Osteocyte (in vitro differentiated cells): Measurements from ENCODE around the gene PFDN1. TPM values are rescaled to one million over a fixed set of nuclear protein-coding genes. Genes with fewer than 3 reads are reported as not detected.

Experiments used
- DNase-seq: peaks from one replicate; pipeline ENCODE4 v3.0.0; 2021; ENCODE audit warnings: mixed read lengths; ENCODE audit not compliant: unreplicated experiment; ENCODE audit errors: extremely low spot score
- H3K27ac Mint-ChIP-seq: one replicate; pipeline ENCODE4 v1.8.0; 2021; ENCODE audit warnings: mild to moderate bottlenecking, mixed read lengths; ENCODE audit not compliant: unreplicated experiment
- H3K27me3 Mint-ChIP-seq: one replicate; pipeline ENCODE4 v1.8.0; 2021; ENCODE audit warnings: mixed read lengths; ENCODE audit not compliant: unreplicated experiment
- H3K36me3 Mint-ChIP-seq: one replicate; pipeline ENCODE4 v1.8.0; 2021; ENCODE audit warnings: mixed read lengths; ENCODE audit not compliant: unreplicated experiment
- H3K4me1 Mint-ChIP-seq: one replicate; pipeline ENCODE4 v1.8.0; 2021; ENCODE audit warnings: mixed read lengths; ENCODE audit not compliant: unreplicated experiment
- H3K4me3 Mint-ChIP-seq: one replicate; pipeline ENCODE4 v1.8.0; 2021; ENCODE audit warnings: mild to moderate bottlenecking, moderate library complexity, mixed read lengths; ENCODE audit not compliant: unreplicated experiment
- H3K9me3 Mint-ChIP-seq: one replicate; pipeline ENCODE4 v1.8.0; 2021; ENCODE audit warnings: mixed read lengths; ENCODE audit not compliant: unreplicated experiment
- CTCF ChIP-seq: fragments of 200-600 bp; sonication (generic); IDR thresholded peaks from 2 replicates; pipeline ENCODE4 v1.5.0; 2021; ENCODE audit warnings: antibody characterized with exemption, mild to moderate bottlenecking, moderate library complexity
- total RNA-seq: library from RNA; stranded (reverse); gene quantifications from 2 replicates; pipeline ENCODE4 v1.2.1, GENCODE V29; 2021

PFDN1 gene
- total RNA-seq, 1 donor from 2014 or later, result 49.6 TPM

DNA sequence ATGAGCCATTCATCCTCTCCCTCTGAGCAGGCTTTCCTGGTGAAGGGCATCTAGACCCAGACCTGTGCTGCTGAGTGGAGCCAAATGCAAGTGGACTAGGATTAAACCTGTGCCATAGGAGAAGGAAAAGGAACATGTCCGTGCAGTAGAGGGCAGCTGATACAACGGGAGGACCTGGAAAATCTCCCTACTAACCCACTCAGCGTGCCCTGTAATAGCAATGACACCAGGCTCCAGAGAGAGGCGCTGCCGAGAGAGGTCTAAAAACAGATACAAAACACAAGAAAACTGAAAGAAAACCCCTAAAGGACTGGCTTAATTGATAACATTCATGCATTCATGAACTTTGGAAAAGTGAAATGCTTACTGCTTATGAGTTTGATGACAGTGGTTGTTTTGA, 60.8 kb downstream of the PFDN1 start:
- H3K27ac Mint-ChIP-seq, result peak overlapping the region; percentile 63
- H3K4me1 Mint-ChIP-seq, result peaks cover 45% of the 10 kb centered on the region
- H3K36me3 Mint-ChIP-seq, result peaks cover 9% of the 10 kb centered on the region
- H3K27me3 Mint-ChIP-seq, result no peaks in the 10 kb centered on the region
- no peak overlapping the region for H3K4me3 Mint-ChIP-seq
- no peaks in the 10 kb centered on the region for H3K9me3 Mint-ChIP-seq
- DNase-seq, result no peak
- TF ChIP-seq CTCF, result no peak

DNA sequence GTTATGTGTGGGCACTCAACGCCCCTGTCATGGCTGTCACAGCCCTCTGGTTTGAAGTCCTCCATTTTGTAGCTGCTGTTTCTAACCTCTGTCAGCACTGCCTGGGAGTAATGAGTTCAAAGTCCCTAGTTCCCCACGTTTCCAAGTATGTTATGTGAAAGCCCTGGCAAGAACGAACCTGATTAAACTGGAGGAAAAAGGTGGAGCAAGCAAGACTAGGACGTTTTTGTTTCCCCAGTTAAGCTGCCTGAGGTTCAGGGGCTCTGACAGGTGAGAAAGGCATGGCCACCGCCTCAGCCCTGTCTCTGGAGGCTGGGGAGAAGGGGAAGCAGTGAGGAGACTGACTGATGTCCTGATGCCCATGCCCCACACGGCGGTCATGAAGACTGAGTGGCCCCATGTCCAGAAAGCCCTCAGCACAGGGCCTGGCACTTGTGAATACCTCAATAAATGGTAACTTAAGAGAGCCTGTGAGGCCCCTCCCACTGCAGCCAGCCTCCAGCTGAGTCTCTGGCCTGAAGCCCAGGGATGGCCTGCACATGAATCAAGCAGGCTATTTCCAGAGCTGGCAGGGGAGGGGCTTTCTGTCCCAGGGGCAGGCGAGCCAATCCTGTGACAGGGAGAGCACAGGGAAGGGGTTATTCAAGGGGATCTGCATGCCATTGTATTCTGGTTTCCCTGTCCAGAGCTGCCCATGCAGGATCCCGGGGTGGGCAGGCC, 61.8 kb downstream of the PFDN1 start:
- Mint-ChIP-seq H3K27me3 (no peaks in the 10 kb centered on the region), H3K36me3 (peaks cover 9% of the 10 kb centered on the region), H3K4me1 (peaks cover 36% of the 10 kb centered on the region), H3K9me3 (no peaks in the 10 kb centered on the region), H3K27ac (peak overlapping the region; percentile 63), H3K4me3 (no peak overlapping the region)
- no peak for TF ChIP-seq CTCF
- peak; percentile 95 for DNase-seq

DNA sequence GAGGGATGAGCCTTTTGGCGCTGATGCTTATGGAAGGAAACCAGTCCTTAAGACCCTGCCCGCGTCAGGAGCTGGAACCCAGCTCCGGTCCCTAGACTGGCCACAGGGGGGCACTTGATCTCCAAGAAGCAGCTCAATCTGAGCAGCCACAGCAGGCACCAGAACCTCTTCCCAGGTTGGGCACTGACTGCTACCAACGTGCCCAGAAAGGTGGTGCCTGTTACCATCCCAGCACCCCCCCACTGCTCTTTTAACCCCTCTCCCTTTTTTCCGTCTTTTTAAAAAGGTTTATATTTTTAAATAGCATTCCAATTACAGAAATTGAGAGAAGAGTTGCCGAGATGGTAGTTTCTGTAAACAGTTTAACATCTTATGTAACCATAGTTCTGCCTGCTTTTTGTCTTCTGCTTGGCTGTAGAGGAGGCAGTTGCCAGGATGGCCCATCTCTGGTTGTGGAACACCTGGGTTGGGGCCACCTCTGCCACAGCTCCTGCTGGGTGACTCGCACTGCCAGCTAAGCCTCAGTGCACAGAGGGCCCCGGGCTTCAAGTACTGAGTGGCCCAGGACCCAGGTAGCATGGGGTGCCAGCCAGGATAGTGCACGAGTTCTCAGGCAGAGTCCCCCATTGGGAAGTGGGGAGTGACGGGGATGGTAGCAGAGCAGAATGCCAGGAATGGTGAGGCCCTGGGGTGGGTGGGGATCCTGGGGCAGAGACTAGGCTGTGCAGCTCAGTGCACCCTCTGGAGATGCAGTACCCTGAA, 62.8 kb downstream of the PFDN1 start:
- Mint-ChIP-seq H3K9me3 (no peaks in the 10 kb centered on the region), H3K4me3 (no peak overlapping the region), H3K36me3 (peaks cover 6% of the 10 kb centered on the region), H3K27ac (no peak overlapping the region), H3K4me1 (peaks cover 26% of the 10 kb centered on the region), H3K27me3 (no peaks in the 10 kb centered on the region)
- TF ChIP-seq CTCF, result peak; percentile 76
- DNase-seq, result peak; percentile 88

- no peak for DNase-seq
- H3K36me3 Mint-ChIP-seq, result peaks cover 1% of the 10 kb centered on the region
- peaks cover 19% of the 10 kb centered on the region for H3K4me1 Mint-ChIP-seq
- no peaks in the 10 kb centered on the region for H3K9me3 Mint-ChIP-seq
- no peaks in the 10 kb centered on the region for H3K27me3 Mint-ChIP-seq
- no peak for TF ChIP-seq CTCF
- no peak overlapping the region for H3K27ac Mint-ChIP-seq
- H3K4me3 Mint-ChIP-seq, result no peak overlapping the region
These were observed 63.4 kb downstream of the PFDN1 start for GRCh38 chr5:140239461-140239860.

DNA sequence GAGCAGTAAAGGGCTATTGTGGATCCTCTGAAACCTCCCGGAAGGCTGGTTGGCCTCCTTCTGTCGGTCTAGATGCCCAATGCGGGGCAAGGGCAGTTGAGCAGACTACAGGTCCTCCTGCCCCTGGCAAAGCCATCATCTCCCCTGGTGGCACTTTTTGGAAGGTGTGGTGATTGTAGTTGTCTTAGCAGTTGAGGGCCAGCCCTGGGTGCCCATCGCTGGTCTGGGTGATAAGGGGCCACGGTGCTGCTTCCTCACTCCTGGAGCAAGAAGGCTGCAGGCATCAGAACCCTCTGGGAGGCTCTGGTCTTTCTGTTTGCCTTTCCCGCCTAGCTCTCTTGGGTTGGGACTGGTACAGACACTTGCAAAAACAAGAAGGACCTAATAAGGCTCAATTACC, 64.1 kb downstream of the PFDN1 start:
- Mint-ChIP-seq H3K4me1 (peaks cover 17% of the 10 kb centered on the region), H3K36me3 (no peaks in the 10 kb centered on the region), H3K27ac (no peak overlapping the region), H3K4me3 (no peak overlapping the region), H3K27me3 (no peaks in the 10 kb centered on the region), H3K9me3 (no peaks in the 10 kb centered on the region)
- TF ChIP-seq CTCF, result no peak
- no peak for DNase-seq
